ENCODE measurements around the gene SH3RF3.

Gene SH3RF3

DNA sequence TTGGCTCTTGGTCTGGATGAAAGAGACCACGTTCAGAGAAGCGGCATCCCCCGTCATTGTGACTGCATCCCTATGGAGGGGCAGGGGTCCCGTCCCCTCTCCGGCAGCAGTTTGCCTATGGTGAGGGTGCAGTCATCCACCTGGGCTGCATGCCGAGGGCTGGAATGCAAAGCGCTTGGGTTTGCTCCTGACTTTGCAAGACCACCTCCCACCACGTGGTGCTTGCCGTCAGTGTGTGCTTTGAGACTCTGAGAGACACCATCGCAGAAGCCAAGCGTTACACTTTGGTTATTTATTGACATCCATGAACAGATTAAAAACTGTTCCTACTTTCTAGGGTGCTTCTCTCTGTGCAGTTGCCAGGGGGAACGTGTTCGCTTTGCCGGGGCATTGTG lies 59.5 kb downstream of the SH3RF3 start:
- no peak for DNase-seq (ENCODE audit: low read depth, low spot score)
- Histone ChIP-seq H3K9me3 (ENCODE audit: insufficient read depth, low read length) (no peaks in the 10 kb centered on the region), H3K27me3 (ENCODE audit: insufficient read depth, insufficient read length) (no peaks in the 10 kb centered on the region), H3K36me3 (ENCODE audit: insufficient read depth, insufficient read length, low read length) (no peaks in the 10 kb centered on the region), H3K4me1 (ENCODE audit: insufficient read depth, insufficient read length) (no peaks in the 10 kb centered on the region), H3K9ac (ENCODE audit: insufficient read length, low read depth) (no peak overlapping the region), H3K4me3 (ENCODE audit: insufficient read length, low read depth) (no peak overlapping the region)
- TF ChIP-seq SUZ12 (IDR thresholded peaks at IDR 0.05; ENCODE audit: extremely low read depth, insufficient read depth, insufficient read length) (no peak), YY1 (IDR thresholded peaks at IDR 0.05; ENCODE audit: insufficient read depth, insufficient read length) (no peak), ZNF274 (IDR thresholded peaks at IDR 0.05; ENCODE audit: low read depth, low read length) (no peak)

GRCh38 chr2:109188898-109189297 lies 59.9 kb downstream of the SH3RF3 start:
- Histone ChIP-seq H3K9ac (ENCODE audit: insufficient read length, low read depth) (peak overlapping the region; percentile 9), H3K36me3 (ENCODE audit: insufficient read depth, insufficient read length, low read length) (no peaks in the 10 kb centered on the region), H3K4me1 (ENCODE audit: insufficient read depth, insufficient read length) (peaks cover under 1% of the 10 kb centered on the region), H3K4me3 (ENCODE audit: insufficient read length, low read depth) (no peak overlapping the region), H3K27me3 (ENCODE audit: insufficient read depth, insufficient read length) (no peaks in the 10 kb centered on the region), H3K9me3 (ENCODE audit: insufficient read depth, low read length) (no peaks in the 10 kb centered on the region)
- no peak for TF ChIP-seq SUZ12 (IDR thresholded peaks at IDR 0.05; ENCODE audit: extremely low read depth, insufficient read depth, insufficient read length)
- no peak for TF ChIP-seq ZNF274 (IDR thresholded peaks at IDR 0.05; ENCODE audit: low read depth, low read length)
- no peak for DNase-seq (ENCODE audit: low read depth, low spot score)

GRCh38 chr2:109189751-109190150 lies 60.7 kb downstream of the SH3RF3 start:
- H3K9me3 ChIP-seq (ENCODE audit: insufficient read depth, low read length), result no peaks in the 10 kb centered on the region
- H3K36me3 ChIP-seq (ENCODE audit: insufficient read depth, insufficient read length, low read length), result no peaks in the 10 kb centered on the region

GRCh38 chr2:109193807-109194619 lies 65.0 kb downstream of the SH3RF3 start:
- Histone ChIP-seq H3K4me3 (ENCODE audit: insufficient read length, low read depth) (no peak overlapping the region), H3K4me1 (ENCODE audit: insufficient read depth, insufficient read length) (peaks cover 17% of the 10 kb centered on the region), H3K36me3 (ENCODE audit: insufficient read depth, insufficient read length, low read length) (no peaks in the 10 kb centered on the region), H3K27me3 (ENCODE audit: insufficient read depth, insufficient read length) (no peaks in the 10 kb centered on the region), H3K9ac (ENCODE audit: insufficient read length, low read depth) (no peak overlapping the region), H3K9me3 (ENCODE audit: insufficient read depth, low read length) (no peaks in the 10 kb centered on the region)
- no peak for TF ChIP-seq SUZ12 (IDR thresholded peaks at IDR 0.05; ENCODE audit: extremely low read depth, insufficient read depth, insufficient read length)
- no peak for TF ChIP-seq ZNF274 (IDR thresholded peaks at IDR 0.05; ENCODE audit: low read depth, low read length)
- no peak for TF ChIP-seq YY1 (IDR thresholded peaks at IDR 0.05; ENCODE audit: insufficient read depth, insufficient read length)
- no peak for DNase-seq (ENCODE audit: low read depth, low spot score)

More at GRCh38 chr2:109189751-109190150, 60.7 kb downstream of the SH3RF3 start:
- no peak for DNase-seq (ENCODE audit: low read depth, low spot score)
- Histone ChIP-seq H3K4me1 (ENCODE audit: insufficient read depth, insufficient read length) (peaks cover 6% of the 10 kb centered on the region), H3K9ac (ENCODE audit: insufficient read length, low read depth) (no peak overlapping the region), H3K27me3 (ENCODE audit: insufficient read depth, insufficient read length) (no peaks in the 10 kb centered on the region), H3K4me3 (ENCODE audit: insufficient read length, low read depth) (no peak overlapping the region)
- TF ChIP-seq ZNF274 (IDR thresholded peaks at IDR 0.05; ENCODE audit: low read depth, low read length) (no peak), YY1 (IDR thresholded peaks at IDR 0.05; ENCODE audit: insufficient read depth, insufficient read length) (no peak), SUZ12 (IDR thresholded peaks at IDR 0.05; ENCODE audit: extremely low read depth, insufficient read depth, insufficient read length) (no peak)

- Histone ChIP-seq H3K36me3 (ENCODE audit: insufficient read depth, insufficient read length, low read length) (no peaks in the 10 kb centered on the region), H3K4me3 (ENCODE audit: insufficient read length, low read depth) (no peak overlapping the region), H3K4me1 (ENCODE audit: insufficient read depth, insufficient read length) (peaks cover 17% of the 10 kb centered on the region), H3K9me3 (ENCODE audit: insufficient read depth, low read length) (no peaks in the 10 kb centered on the region), H3K9ac (ENCODE audit: insufficient read length, low read depth) (no peak overlapping the region), H3K27me3 (ENCODE audit: insufficient read depth, insufficient read length) (no peaks in the 10 kb centered on the region)
- DNase-seq (ENCODE audit: low read depth, low spot score), result peak; percentile 16
- TF ChIP-seq ZNF274 (IDR thresholded peaks at IDR 0.05; ENCODE audit: low read depth, low read length) (no peak), SUZ12 (IDR thresholded peaks at IDR 0.05; ENCODE audit: extremely low read depth, insufficient read depth, insufficient read length) (no peak), YY1 (IDR thresholded peaks at IDR 0.05; ENCODE audit: insufficient read depth, insufficient read length) (no peak)
Measured at GRCh38 chr2:109194620-109194937, 65.6 kb downstream of the SH3RF3 start.

DNA sequence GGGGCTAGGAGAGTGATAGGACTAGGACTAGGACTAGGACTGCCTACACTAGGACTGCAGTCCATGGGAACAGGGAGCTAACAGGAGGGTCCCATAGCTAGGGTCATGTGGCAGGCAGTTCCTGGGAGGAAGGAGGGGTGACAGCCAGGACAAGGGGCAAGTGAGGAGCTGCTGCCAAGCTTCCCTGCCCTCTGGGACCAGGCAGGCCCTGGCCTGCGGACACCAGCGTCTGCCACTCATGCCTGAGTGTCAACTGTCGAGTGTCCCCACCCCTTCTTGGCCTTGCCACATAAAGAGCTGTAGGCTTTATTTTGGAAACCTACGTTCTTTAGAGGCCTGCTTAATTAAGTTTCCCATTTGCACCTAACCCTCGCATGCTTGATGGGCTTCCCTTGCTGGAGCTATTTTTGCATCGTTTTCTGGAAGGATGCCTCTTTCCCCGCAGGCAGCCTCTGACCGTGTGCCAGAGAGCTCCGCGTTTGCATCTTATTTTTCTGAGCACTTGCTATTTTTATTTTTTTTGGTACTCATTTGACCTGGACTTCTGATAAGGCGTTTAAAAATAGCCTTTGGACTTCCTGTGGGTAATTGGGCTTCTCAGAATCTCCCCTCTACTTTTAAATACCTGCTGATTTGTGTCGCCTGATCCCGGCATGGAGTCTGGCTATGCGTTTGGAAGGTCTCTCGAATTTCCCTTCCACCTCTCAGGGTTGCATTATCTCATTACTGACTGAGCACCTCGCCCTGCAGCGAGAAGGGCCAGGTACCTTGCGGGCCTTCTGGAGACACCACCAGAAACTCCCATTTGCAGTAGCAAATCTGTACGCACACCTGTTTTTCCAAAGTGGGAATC lies 66.4 kb downstream of the SH3RF3 start:
- Histone ChIP-seq H3K9ac (ENCODE audit: insufficient read length, low read depth) (no peak overlapping the region), H3K36me3 (ENCODE audit: insufficient read depth, insufficient read length, low read length) (no peaks in the 10 kb centered on the region), H3K27me3 (ENCODE audit: insufficient read depth, insufficient read length) (no peaks in the 10 kb centered on the region), H3K9me3 (ENCODE audit: insufficient read depth, low read length) (no peaks in the 10 kb centered on the region), H3K4me3 (ENCODE audit: insufficient read length, low read depth) (no peak overlapping the region), H3K4me1 (ENCODE audit: insufficient read depth, insufficient read length) (peaks cover 17% of the 10 kb centered on the region)
- TF ChIP-seq YY1 (IDR thresholded peaks at IDR 0.05; ENCODE audit: insufficient read depth, insufficient read length) (no peak), SUZ12 (IDR thresholded peaks at IDR 0.05; ENCODE audit: extremely low read depth, insufficient read depth, insufficient read length) (no peak), ZNF274 (IDR thresholded peaks at IDR 0.05; ENCODE audit: low read depth, low read length) (no peak)
- no peak for DNase-seq (ENCODE audit: low read depth, low spot score)

All from NT2/D1 (cell line).